H4 (cell line): ENCODE data around the gene DOHH. TPM values are rescaled to one million over a fixed set of nuclear protein-coding genes. Genes with fewer than 3 reads are reported as not detected.
A peak's percentile ranks its signal among the peaks of the same experiment; 100 is the strongest.
"Not testable (repeated sequence)": the region's sequence is repeated elsewhere in the genome, so short reads cannot be mapped to it uniquely, and the experiment has no call there.

ENCODE experiments used
- DNase-seq: peaks from one replicate; pipeline ENCODE4 v3.0.0-alpha.2; 2015; ENCODE audit warnings: low spot score
- total RNA-seq: library from RNA; depleted of rRNA; stranded (reverse); fragments of >200 nt; shearing (Covaris generic); gene quantifications from 2 replicates; pipeline ENCODE4 v1.2.3, GENCODE V29; 2014

DOHH gene
- total RNA-seq, 1 experiment from 2014 or later = 6.9 TPM

GRCh38 chr19:3459089-3459881 lies 41.2 kb downstream of the DOHH start:
- DNase-seq = peak; percentile 64

GRCh38 chr19:3458229-3459088 lies 42.0 kb downstream of the DOHH start:
- no peak for DNase-seq

- DNase-seq = no peak
Observed at GRCh38 chr19:3457528-3458228, 42.8 kb downstream of the DOHH start.

- DNase-seq = no peak
Observed at GRCh38 chr19:3456925-3457527, 43.4 kb downstream of the DOHH start.

DNA sequence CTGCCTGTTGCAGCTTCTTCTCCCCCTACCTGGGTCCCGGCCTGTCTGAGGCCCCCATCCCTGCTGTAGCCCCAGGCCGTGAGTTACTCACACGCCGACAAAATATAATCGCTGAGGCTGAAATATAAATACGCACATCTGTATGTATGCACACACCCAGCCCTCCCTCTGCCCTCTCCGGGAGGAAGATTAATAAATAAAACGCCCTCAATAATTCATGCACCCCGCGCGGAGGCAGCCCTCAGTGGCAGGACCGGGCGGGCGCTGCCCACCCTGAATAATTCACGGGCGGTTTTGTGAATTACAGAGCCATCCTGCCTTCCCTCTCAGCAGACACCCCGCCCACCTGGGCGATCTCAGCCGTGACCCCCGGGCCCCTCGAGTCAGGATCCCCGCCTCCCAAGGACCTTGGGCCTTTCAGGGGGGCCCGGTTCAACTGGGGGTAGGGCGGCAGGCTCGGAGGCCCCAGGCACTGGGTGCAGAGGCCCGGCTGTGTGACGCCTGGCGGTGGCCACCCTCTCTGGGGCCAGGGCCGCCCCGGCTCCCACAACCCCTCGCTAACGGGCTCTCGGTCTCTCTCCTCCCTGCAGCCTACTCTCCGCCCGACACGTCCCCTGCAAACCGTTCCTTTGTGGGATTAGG lies 44.4 kb downstream of the DOHH start:
- no peak for DNase-seq

DNA sequence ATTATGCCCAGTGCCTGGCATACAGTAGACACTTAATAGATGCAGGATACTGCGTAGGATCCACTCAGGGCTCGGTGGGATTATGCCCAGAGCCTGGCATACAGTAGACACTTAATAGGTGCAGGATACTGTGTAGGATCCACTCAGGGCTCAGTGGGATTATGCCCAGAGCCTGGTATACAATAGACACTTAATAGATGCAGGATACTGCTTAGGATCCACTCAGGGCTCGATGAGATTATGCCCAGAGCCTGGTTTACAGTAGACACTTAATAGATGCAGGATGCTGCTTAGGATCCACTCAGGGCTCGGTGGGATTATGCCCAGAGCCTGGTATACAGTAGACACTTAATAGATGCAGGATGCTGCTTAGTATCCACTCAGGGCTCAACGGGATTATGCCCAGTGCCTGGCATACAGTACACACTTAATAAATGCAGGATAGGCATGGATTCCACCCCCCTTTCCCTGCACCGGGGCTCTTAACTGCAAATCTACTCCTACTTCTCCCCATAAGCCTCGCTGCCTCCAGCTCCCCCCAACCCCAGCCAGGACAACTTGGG lies 45.0 kb downstream of the DOHH start:
- no peak for DNase-seq

DNA sequence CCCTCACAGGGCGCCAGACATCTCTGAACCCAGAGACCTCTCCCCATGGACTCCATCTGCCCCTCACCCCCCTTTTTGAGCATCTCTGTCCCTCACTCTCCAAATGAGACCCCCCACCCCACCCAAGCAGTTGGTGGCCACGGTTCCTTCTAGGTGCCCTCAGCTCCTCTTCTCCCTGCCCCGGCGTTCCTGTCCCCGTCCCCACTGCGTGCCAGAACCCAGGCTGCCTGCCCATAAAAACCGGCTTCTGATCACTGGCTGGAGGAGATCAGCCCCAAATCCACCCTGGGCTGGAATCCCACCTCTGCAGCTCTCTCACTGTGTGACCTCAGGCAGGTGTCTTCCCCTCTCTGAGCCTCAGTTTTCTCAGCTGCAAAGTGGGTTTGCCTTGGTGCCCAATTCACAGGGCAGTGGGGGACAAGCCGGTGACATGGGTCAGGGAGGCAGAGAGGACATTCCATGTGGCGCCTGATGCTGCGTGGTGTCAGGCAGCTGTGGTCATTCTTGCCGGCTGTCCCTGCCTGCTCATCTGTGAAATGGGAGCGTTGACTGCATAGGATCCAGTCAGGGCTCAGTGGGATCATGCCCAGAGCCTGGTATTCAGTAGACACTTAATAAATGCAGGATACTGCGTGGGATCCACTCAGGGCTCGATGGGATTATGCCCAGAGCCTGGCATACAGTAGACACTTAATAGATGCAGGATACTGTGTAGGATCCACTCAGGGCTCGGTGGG lies 45.6 kb downstream of the DOHH start:
- no peak for DNase-seq

GRCh38 chr19:3453840-3454239 lies 46.6 kb downstream of the DOHH start:
- DNase-seq = no peak

GRCh38 chr19:3452942-3453214 lies 47.6 kb downstream of the DOHH start:
- not testable (repeated sequence) for DNase-seq

DNA sequence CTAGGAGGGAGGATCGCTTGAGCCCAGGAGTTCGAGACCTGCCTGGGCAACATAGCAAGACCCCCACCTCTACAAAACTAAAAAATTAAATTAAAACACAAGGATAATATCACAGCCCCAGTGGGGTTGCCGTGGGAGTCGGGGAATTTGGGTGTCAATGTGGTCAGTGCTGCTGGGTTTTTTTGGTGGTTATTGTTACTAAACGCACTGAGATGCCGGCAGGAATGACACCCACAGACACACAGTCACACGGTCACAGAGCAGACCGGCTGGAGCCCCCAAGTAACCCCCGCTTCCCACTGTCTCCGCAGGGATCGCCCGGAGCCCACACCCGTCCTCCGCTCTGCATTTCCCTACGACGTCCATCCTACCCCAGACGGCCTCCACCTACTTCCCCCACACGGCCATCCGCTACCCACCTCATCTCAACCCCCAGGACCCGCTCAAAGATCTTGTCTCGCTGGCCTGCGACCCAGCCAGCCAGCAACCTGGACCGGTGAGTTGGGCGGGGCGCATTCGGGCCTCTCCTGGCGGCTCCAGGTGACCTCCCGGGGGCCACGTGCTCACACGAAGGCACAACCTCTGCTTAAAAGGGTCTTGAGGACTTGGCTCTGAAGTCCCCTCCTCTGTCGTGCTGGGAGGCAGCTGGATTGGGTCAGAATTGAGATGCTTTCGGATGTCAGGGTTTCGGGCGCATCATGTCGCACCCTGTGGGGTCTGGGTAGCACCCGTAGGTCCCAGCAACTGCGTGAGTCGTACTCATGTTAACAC lies 48.1 kb downstream of the DOHH start:
- no peak for DNase-seq

GRCh38 chr19:3451451-3451866 lies 49.0 kb downstream of the DOHH start:
- no peak for DNase-seq

DNA sequence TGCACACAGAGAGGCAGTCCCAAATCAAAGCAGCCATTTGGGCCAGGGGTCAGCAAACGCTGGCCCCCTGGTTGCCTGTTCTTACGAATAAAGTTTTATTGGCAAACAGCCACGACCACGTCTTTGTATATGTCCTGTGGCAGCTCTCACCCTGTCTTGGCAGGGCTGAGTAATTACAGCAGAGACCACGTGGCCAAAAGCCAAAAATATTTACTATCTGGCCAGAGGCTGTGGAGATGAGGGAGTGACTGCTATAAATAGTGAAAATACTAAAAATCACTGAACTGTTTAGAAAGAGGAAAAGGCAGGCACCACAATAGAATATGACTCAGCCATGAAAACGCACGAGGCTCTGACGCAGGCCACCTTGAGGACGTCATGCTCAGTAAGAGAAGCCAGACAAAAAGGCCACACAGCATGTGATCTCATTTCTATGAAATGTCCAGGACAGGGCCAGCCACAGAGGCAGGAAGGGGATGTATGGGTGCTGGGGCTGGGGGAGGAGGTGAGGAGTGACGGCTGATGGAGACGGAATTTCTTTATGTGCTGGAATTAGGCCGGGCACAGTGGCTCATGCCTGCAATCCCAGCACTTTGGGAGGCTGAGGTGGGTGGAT lies 49.6 kb downstream of the DOHH start:
- DNase-seq = peak; percentile 99

- no peak for DNase-seq
Observed at GRCh38 chr19:3448616-3449334, 51.7 kb downstream of the DOHH start.

DNA sequence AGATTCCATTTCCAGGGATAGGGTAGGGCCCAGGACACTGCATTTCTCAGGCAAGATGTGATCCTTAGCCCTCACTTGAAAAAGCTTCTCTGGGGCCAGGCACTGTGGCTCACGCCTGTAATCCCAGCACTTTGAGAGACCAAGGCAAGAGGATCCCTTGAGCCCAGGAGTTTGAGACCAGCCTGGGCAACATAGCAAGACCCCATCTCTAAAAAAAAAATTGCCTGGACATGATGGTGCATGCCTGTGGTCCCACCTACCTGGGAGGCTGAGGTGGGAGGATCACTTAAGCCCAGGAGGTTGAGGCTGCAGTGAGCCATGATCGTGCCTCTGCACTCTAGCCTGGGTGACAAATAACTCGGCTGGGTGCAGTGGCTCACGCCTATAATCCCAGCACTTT lies 53.8 kb downstream of the DOHH start:
- not testable (repeated sequence) for DNase-seq

DNA sequence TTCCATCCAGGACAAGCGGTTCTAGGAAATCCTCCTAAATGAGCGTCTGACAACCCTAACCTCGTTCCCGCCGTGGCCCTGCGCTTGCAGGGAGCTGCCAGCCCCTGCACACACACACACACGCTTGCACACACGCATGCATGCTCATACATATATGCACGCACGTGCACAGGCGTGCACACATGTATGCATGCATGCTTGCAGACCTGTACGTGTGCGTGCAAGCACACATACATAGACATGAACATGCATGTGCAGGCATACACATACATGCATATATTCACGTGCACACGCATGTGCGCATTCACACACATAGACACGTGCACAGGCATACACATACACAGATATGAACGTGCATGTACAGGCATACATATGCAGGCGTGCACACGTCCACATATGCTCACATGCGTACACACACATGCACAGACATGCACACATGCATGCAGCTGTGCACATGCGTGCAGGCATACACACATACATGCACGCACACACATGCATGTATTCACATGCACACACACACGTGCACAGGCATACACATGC lies 55.7 kb downstream of the DOHH start:
- no peak for DNase-seq

- DNase-seq = no peak
Observed at GRCh38 chr19:3443840-3444694, 56.4 kb downstream of the DOHH start.

- DNase-seq = no peak
Observed at GRCh38 chr19:3442487-3443071, 57.9 kb downstream of the DOHH start.
